ENCODE results near the gene PPP1R9A. TPM values are rescaled to one million over a fixed set of nuclear protein-coding genes. Genes with fewer than 3 reads are reported as not detected.

PPP1R9A gene
- total and polyA plus RNA-seq, 10 of the 15 experiments (the other 5 are each of a cell fraction or from before 2014, with no cell fraction given): 0.04 to 0.12 TPM; not detected in 8

DNA sequence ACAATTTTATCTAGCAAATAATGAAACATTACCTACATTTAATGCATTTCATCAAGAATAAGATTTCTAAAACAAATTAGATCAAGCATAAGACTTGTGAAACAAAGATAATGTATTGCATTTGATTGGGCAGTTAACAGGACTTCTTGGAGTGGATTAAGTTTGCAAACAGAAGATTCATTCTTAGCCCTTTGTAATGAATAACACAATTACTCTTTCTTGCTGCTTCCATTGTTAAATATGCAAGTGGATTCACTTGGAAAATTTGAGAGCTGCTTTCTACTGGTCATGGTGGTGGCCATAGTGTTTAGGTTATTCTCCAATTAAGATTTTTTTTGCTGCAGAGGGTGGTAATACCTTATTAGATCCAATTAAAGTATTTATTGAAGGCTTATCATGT is 6.0 kb downstream of the PPP1R9A start:
- ChIA-PET RAD21 (ENCODE audit: unreplicated experiment) (no interaction called here), CTCF (no interaction called here), SMC1A (ENCODE audit: uncharacterized antibody, unreplicated experiment) (no interaction called here), POLR2A (no interaction called here)
- no peaks in the 10 kb centered on the region for H3K79me2 ChIP-seq (ENCODE audit: control insufficient read depth, insufficient read depth, low read length)
- H3K9ac ChIP-seq (ENCODE audit: control insufficient read depth, insufficient read depth, low read length): no peak overlapping the region
- TF ChIP-seq, protein P1, sequence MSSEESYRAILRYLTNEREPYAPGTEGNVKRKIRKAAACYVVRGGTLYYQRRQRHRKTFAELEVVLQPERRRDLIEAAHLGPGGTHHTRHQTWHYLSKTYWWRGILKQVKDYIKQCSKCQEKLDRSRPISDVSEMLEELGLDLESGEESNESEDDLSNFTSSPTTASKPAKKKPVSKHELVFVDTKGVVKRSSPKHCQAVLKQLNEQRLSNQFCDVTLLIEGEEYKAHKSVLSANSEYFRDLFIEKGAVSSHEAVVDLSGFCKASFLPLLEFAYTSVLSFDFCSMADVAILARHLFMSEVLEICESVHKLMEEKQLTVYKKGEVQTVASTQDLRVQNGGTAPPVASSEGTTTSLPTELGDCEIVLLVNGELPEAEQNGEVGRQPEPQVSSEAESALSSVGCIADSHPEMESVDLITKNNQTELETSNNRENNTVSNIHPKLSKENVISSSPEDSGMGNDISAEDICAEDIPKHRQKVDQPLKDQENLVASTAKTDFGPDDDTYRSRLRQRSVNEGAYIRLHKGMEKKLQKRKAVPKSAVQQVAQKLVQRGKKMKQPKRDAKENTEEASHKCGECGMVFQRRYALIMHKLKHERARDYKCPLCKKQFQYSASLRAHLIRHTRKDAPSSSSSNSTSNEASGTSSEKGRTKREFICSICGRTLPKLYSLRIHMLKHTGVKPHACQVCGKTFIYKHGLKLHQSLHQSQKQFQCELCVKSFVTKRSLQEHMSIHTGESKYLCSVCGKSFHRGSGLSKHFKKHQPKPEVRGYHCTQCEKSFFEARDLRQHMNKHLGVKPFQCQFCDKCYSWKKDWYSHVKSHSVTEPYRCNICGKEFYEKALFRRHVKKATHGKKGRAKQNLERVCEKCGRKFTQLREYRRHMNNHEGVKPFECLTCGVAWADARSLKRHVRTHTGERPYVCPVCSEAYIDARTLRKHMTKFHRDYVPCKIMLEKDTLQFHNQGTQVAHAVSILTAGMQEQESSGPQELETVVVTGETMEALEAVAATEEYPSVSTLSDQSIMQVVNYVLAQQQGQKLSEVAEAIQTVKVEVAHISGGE (CRISPR knock-in tag; IDR thresholded peaks at IDR 0.05): no peak
- TF ChIP-seq, protein P2, sequence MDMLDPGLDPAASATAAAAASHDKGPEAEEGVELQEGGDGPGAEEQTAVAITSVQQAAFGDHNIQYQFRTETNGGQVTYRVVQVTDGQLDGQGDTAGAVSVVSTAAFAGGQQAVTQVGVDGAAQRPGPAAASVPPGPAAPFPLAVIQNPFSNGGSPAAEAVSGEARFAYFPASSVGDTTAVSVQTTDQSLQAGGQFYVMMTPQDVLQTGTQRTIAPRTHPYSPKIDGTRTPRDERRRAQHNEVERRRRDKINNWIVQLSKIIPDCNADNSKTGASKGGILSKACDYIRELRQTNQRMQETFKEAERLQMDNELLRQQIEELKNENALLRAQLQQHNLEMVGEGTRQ (IDR thresholded peaks at IDR 0.05; ENCODE audit: borderline replicate concordance, low read depth, low read length): no peak
- TF ChIP-seq KAT2A (conservative IDR thresholded peaks at IDR 0.05; ENCODE audit: control insufficient read depth, low read depth, low read length) (no peak), EP300 (IDR thresholded peaks at IDR 0.05; ENCODE audit: borderline replicate concordance in 1 of 2, control insufficient read depth in 1 of 2, low read depth in 2 of 2, low read length in 2 of 2) (no peak)
- H3K9me3 ChIP-seq (replicated peaks; ENCODE audit: control insufficient read depth, insufficient read depth, low read length): no peaks in the 10 kb centered on the region
- no peaks in the 10 kb centered on the region for H4K20me1 ChIP-seq (ENCODE audit: control insufficient read depth, insufficient read depth)
- DNase-seq (ENCODE audit: low read depth, low spot score) (no peak), FAIRE-seq (no peak), ATAC-seq (no peak)
- H3K4me3 ChIP-seq: no peak overlapping the region
- H3K27ac ChIP-seq (ENCODE audit: control insufficient read depth, insufficient read depth): no peak overlapping the region
- H2AFZ ChIP-seq (ENCODE audit: control insufficient read depth, low read depth, low read length): no peak overlapping the region
- H3K4me1 ChIP-seq (ENCODE audit: control insufficient read depth, insufficient read depth, low read length): no peaks in the 10 kb centered on the region
- BruUV-seq (replicated peaks): no TSS peak
- intact Hi-C loops (cut with micrococcal nuclease; ENCODE audit: unreplicated experiment) (no loop called here), in situ Hi-C loops (cut with MboI) (no loop called here)
- H3K36me3 ChIP-seq (ENCODE audit: control insufficient read depth in 2 of 2, insufficient read depth in 2 of 2, low read length in 1 of 2): no peaks in the 10 kb centered on the region
- peaks cover 3 to 8% of the 10 kb centered on the region in 2 experiments; a peak in 3 of 4 replicates for H3K27me3 ChIP-seq (replicated peaks in 1 of 2; ENCODE audit: control insufficient read depth in 2 of 2, insufficient read depth in 2 of 2, low read length in 1 of 2)
- no peak overlapping the region for H3K4me2 ChIP-seq (ENCODE audit: control insufficient read depth, insufficient read depth)

All from GM12878 (cell line).